Measurements from ENCODE around the gene MFSD6. TPM values are rescaled to one million over a fixed set of nuclear protein-coding genes. Genes with fewer than 3 reads are reported as not detected.

Gene MFSD6
- polyA plus RNA-seq, 2 of the 4 experiments (the other 2 are of a cell fraction): 14.3 to 41.3 TPM

DNA sequence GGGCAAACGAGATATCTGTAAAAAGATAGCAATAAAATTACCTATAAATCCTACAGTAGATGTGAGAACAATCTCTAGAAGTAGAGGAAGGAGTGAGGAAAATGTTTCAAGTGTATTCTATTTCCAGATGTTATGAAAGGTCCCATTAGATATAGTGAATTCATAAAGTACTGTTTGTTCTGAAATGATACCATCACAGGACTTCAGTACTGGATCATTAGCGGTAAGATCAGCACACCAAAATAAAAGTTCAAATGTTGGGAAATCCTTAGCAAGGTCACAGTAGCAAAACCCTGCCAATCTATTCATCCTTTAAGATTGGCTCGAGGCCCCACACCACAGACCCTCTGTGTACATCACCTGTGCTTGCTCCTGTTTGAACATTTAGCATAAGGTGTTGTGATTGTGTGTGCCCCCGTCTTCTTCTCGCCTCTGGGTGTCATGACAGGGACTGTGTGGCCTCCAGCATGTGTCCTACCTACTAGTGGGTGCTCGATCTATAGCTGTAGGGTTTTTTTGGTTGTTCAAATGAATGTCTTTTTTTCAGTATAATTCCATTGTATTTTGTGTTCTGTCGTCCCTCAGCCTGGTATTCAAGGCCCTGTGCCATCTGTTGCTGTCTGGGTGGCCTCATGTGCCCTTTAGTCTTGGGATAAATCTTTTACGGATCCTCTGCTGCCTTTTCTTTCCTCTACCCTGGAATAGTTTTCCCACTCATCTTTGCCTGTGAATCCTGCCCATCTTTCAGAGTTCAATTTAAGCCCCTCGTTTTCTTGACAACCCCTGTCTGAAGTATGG is 9.1 kb downstream of the MFSD6 start:
- Histone ChIP-seq H3K4me3 (no peak overlapping the region), H3K4me2 (no peak overlapping the region), H3K9me3 (no peaks in the 10 kb centered on the region), H3K27ac (no peak overlapping the region), H3K4me1 (peaks cover 4% of the 10 kb centered on the region; the same call in 2 of the 3 replicates)
- 88% methylated on average over 9 of the region's 9 CpGs for WGBS (ENCODE audit: missing lambda C conversion rate)
- ChIA-PET POLR2A (no interaction called here), CTCF (no interaction called here)
- TF ChIP-seq CBX8 (IDR thresholded peaks at IDR 0.05) (no peak), RFX5 (IDR thresholded peaks at IDR 0.05) (no peak), NPAS2 (CRISPR knock-in tag; IDR thresholded peaks at IDR 0.05; ENCODE audit: borderline replicate concordance) (no peak), ZSCAN20 (CRISPR knock-in tag; IDR thresholded peaks at IDR 0.05) (no peak), RAD21 (conservative IDR thresholded peaks at IDR 0.05 in 1 of 2, IDR thresholded peaks at IDR 0.05 in 1 of 2) (no peak), GATA3 (IDR thresholded peaks at IDR 0.05; ENCODE audit: borderline replicate concordance) (no peak), HOXB5 (CRISPR knock-in tag; IDR thresholded peaks at IDR 0.05) (no peak), CHD4 (IDR thresholded peaks at IDR 0.05; ENCODE audit: borderline replicate concordance) (no peak), FOSB (CRISPR knock-in tag; IDR thresholded peaks at IDR 0.05) (no peak), HEYL (CRISPR knock-in tag; IDR thresholded peaks at IDR 0.05) (no peak), ESRRA (IDR thresholded peaks at IDR 0.05; ENCODE audit: borderline replicate concordance, low read length) (no peak), PHF8 (IDR thresholded peaks at IDR 0.05; ENCODE audit: borderline replicate concordance, low read depth) (no peak)
- TF ChIP-seq, protein P1, sequence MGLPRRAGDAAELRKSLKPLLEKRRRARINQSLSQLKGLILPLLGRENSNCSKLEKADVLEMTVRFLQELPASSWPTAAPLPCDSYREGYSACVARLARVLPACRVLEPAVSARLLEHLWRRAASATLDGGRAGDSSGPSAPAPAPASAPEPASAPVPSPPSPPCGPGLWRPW (IDR thresholded peaks at IDR 0.05): no peak
- TF ChIP-seq, protein P2, sequence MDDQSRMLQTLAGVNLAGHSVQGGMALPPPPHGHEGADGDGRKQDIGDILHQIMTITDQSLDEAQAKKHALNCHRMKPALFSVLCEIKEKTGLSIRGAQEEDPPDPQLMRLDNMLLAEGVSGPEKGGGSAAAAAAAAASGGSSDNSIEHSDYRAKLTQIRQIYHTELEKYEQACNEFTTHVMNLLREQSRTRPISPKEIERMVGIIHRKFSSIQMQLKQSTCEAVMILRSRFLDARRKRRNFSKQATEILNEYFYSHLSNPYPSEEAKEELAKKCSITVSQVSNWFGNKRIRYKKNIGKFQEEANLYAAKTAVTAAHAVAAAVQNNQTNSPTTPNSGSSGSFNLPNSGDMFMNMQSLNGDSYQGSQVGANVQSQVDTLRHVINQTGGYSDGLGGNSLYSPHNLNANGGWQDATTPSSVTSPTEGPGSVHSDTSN (IDR thresholded peaks at IDR 0.05): no peak
- TF ChIP-seq, protein P3, sequence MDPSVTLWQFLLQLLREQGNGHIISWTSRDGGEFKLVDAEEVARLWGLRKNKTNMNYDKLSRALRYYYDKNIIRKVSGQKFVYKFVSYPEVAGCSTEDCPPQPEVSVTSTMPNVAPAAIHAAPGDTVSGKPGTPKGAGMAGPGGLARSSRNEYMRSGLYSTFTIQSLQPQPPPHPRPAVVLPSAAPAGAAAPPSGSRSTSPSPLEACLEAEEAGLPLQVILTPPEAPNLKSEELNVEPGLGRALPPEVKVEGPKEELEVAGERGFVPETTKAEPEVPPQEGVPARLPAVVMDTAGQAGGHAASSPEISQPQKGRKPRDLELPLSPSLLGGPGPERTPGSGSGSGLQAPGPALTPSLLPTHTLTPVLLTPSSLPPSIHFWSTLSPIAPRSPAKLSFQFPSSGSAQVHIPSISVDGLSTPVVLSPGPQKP (IDR thresholded peaks at IDR 0.05; ENCODE audit: low read depth, low read length): no peak
- FAIRE-seq (no peak), ATAC-seq (no peak), DNase-seq (ENCODE audit: low read depth in 1 of 2, low spot score in 1 of 2) (no peak)

DNA sequence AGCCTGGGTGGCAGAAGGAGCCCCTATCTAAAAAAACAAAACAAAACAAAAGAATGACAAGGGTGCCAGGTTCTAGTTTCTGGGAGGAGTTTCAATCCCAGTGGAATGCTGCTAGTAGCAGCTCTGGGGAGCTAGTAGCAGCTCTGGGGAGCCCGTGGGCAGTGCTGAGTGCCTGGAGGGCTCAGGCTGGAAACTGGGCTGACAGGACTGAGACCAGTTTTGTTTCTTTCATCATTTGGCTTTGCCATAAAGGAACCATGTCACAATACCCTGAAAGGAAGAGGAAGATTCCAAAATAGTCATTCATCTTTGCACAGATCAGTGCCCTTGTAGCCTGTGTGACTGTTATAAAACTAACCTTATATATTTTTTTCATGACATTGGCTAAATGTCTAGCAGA is 10.6 kb downstream of the MFSD6 start:
- DNase-seq (ENCODE audit: low read depth in 1 of 2, low spot score in 1 of 2) (no peak), ATAC-seq (no peak), FAIRE-seq (no peak)
- 94% methylated on average over 1 of the region's 1 CpG for WGBS (ENCODE audit: missing lambda C conversion rate)
- Histone ChIP-seq H3K4me1 (no peaks in the 10 kb centered on the region), H3K4me3 (no peak overlapping the region), H3K9me3 (no peaks in the 10 kb centered on the region), H3K27ac (no peak overlapping the region), H3K4me2 (no peak overlapping the region)
- CTCF ChIA-PET: interaction anchor here (0.6 kb wide), 1 partner anchor 238 kb away, joined by 3 read pairs; a partner anchor contains a TSS
- POLR2A ChIA-PET: no interaction called here
- TF ChIP-seq, protein P4, sequence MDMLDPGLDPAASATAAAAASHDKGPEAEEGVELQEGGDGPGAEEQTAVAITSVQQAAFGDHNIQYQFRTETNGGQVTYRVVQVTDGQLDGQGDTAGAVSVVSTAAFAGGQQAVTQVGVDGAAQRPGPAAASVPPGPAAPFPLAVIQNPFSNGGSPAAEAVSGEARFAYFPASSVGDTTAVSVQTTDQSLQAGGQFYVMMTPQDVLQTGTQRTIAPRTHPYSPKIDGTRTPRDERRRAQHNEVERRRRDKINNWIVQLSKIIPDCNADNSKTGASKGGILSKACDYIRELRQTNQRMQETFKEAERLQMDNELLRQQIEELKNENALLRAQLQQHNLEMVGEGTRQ (IDR thresholded peaks at IDR 0.05): no peak
- no peak for TF ChIP-seq RCOR1 (IDR thresholded peaks at IDR 0.05; ENCODE audit: low read depth, low read length)
- no peak for TF ChIP-seq POLR2AphosphoS2 (conservative IDR thresholded peaks at IDR 0.05; ENCODE audit: low read length)
- no peak for TF ChIP-seq RAD21 (conservative IDR thresholded peaks at IDR 0.05 in 1 of 2, IDR thresholded peaks at IDR 0.05 in 1 of 2)
- TF ChIP-seq RFX5 (IDR thresholded peaks at IDR 0.05): no peak
- TF ChIP-seq HOXB13 (CRISPR knock-in tag; IDR thresholded peaks at IDR 0.05; ENCODE audit: low read depth): no peak
- TF ChIP-seq, protein P5, sequence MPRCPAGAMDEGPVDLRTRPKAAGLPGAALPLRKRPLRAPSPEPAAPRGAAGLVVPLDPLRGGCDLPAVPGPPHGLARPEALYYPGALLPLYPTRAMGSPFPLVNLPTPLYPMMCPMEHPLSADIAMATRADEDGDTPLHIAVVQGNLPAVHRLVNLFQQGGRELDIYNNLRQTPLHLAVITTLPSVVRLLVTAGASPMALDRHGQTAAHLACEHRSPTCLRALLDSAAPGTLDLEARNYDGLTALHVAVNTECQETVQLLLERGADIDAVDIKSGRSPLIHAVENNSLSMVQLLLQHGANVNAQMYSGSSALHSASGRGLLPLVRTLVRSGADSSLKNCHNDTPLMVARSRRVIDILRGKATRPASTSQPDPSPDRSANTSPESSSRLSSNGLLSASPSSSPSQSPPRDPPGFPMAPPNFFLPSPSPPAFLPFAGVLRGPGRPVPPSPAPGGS (IDR thresholded peaks at IDR 0.05): no peak
- TF ChIP-seq, protein P6, sequence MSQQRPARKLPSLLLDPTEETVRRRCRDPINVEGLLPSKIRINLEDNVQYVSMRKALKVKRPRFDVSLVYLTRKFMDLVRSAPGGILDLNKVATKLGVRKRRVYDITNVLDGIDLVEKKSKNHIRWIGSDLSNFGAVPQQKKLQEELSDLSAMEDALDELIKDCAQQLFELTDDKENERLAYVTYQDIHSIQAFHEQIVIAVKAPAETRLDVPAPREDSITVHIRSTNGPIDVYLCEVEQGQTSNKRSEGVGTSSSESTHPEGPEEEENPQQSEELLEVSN (IDR thresholded peaks at IDR 0.05; ENCODE audit: borderline replicate concordance, low read depth): no peak
- no peak for TF ChIP-seq JUN (IDR thresholded peaks at IDR 0.05)
- TF ChIP-seq, protein P7, sequence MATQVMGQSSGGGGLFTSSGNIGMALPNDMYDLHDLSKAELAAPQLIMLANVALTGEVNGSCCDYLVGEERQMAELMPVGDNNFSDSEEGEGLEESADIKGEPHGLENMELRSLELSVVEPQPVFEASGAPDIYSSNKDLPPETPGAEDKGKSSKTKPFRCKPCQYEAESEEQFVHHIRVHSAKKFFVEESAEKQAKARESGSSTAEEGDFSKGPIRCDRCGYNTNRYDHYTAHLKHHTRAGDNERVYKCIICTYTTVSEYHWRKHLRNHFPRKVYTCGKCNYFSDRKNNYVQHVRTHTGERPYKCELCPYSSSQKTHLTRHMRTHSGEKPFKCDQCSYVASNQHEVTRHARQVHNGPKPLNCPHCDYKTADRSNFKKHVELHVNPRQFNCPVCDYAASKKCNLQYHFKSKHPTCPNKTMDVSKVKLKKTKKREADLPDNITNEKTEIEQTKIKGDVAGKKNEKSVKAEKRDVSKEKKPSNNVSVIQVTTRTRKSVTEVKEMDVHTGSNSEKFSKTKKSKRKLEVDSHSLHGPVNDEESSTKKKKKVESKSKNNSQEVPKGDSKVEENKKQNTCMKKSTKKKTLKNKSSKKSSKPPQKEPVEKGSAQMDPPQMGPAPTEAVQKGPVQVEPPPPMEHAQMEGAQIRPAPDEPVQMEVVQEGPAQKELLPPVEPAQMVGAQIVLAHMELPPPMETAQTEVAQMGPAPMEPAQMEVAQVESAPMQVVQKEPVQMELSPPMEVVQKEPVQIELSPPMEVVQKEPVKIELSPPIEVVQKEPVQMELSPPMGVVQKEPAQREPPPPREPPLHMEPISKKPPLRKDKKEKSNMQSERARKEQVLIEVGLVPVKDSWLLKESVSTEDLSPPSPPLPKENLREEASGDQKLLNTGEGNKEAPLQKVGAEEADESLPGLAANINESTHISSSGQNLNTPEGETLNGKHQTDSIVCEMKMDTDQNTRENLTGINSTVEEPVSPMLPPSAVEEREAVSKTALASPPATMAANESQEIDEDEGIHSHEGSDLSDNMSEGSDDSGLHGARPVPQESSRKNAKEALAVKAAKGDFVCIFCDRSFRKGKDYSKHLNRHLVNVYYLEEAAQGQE (IDR thresholded peaks at IDR 0.05): no peak
- TF ChIP-seq, protein P8, sequence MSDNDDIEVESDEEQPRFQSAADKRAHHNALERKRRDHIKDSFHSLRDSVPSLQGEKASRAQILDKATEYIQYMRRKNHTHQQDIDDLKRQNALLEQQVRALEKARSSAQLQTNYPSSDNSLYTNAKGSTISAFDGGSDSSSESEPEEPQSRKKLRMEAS (IDR thresholded peaks at IDR 0.05): no peak
- no peak for TF ChIP-seq NR3C1 (IDR thresholded peaks at IDR 0.05)
- TF ChIP-seq PHF8 (IDR thresholded peaks at IDR 0.05; ENCODE audit: borderline replicate concordance, low read depth): no peak
- no peak for TF ChIP-seq HOXB5 (CRISPR knock-in tag; IDR thresholded peaks at IDR 0.05)
- no peak for TF ChIP-seq CEBPB (IDR thresholded peaks at IDR 0.05)
- TF ChIP-seq EP300 (IDR thresholded peaks at IDR 0.05): no peak
